ENCODE results near the gene RING1. TPM values are rescaled to one million over a fixed set of nuclear protein-coding genes. Genes with fewer than 3 reads are reported as not detected.

The RING1 gene
- total RNA-seq, 1 experiment from 2014 or later, result 45.9 TPM

- no peak overlapping the region for H3K27ac ChIP-seq (ENCODE audit: low read depth, low read length)
- intact Hi-C loops (cut with micrococcal nuclease), result no loop called here
- peaks cover 14% of the 10 kb centered on the region; the same call in 1 of the 2 replicates for H3K79me2 ChIP-seq (ENCODE audit: insufficient read depth, low read length)
- no peaks in the 10 kb centered on the region for H3K9me3 ChIP-seq (ENCODE audit: control insufficient read depth in 1 of 2, insufficient read depth in 1 of 2, low read depth in 1 of 2, low read length in 2 of 2)
- H3K27me3 ChIP-seq (ENCODE audit: insufficient read depth, low read length), result no peaks in the 10 kb centered on the region
- H3K4me3 ChIP-seq (replicated peaks in 1 of 2; ENCODE audit: low read depth in 1 of 2, low read length in 2 of 2), result no peak overlapping the region
- H3K9ac ChIP-seq (ENCODE audit: low read length), result no peak overlapping the region
- no peak overlapping the region for H3K4me2 ChIP-seq (ENCODE audit: low read length)
- H4K20me1 ChIP-seq (ENCODE audit: insufficient read depth), result no peaks in the 10 kb centered on the region
- no TSS peak for BruUV-seq (replicated peaks)
- ATAC-seq (no peak), DNase-seq (ENCODE audit: low read depth, low spot score) (no peak)
- no peak overlapping the region for H2AFZ ChIP-seq (ENCODE audit: low read depth, low read length, poor library complexity, severe bottlenecking)
- ChIA-PET CTCF (no interaction called here), POLR2A (no interaction called here), RAD21 (ENCODE audit: low non-redundant PET in 1 of 2, low total read pairs in 2 of 2, uncharacterized antibody in 2 of 2, unreplicated experiment in 2 of 2) (no interaction called here)
- no peaks in the 10 kb centered on the region for H3K9me2 ChIP-seq (ENCODE audit: insufficient read depth)
- H3K36me3 ChIP-seq (ENCODE audit: control insufficient read depth in 1 of 2, insufficient read depth in 2 of 2, low read length in 2 of 2), result peaks cover 20 to 28% of the 10 kb centered on the region in 2 experiments; a peak in 3 of 4 replicates
- H3K4me1 ChIP-seq (ENCODE audit: control insufficient read depth in 1 of 2, insufficient read depth in 2 of 2, low read length in 2 of 2), result peaks cover 4 to 9% of the 10 kb centered on the region in 2 experiments; a peak in 3 of 4 replicates
- TF ChIP-seq, protein P1, sequence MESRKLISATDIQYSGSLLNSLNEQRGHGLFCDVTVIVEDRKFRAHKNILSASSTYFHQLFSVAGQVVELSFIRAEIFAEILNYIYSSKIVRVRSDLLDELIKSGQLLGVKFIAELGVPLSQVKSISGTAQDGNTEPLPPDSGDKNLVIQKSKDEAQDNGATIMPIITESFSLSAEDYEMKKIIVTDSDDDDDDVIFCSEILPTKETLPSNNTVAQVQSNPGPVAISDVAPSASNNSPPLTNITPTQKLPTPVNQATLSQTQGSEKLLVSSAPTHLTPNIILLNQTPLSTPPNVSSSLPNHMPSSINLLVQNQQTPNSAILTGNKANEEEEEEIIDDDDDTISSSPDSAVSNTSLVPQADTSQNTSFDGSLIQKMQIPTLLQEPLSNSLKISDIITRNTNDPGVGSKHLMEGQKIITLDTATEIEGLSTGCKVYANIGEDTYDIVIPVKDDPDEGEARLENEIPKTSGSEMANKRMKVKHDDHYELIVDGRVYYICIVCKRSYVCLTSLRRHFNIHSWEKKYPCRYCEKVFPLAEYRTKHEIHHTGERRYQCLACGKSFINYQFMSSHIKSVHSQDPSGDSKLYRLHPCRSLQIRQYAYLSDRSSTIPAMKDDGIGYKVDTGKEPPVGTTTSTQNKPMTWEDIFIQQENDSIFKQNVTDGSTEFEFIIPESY (IDR thresholded peaks at IDR 0.05; ENCODE audit: extremely low read depth, insufficient replicate concordance, low read length), result no peak
- TF ChIP-seq REST (IDR thresholded peaks at IDR 0.05; ENCODE audit: low read depth) (no peak), EGR1 (IDR thresholded peaks at IDR 0.05; ENCODE audit: low read depth) (no peak), EZH2 (IDR thresholded peaks at IDR 0.05) (no peak), FOSL1 (IDR thresholded peaks at IDR 0.05; ENCODE audit: low read depth) (no peak)
Measured at GRCh38 chr6:33192671-33193602, 15.4 kb upstream of the RING1 start.

Measured in HCT116 (cell line).